ENCODE data around the gene SLC4A1. TPM values are rescaled to one million over a fixed set of nuclear protein-coding genes. Genes with fewer than 3 reads are reported as not detected.

SLC4A1 gene
- total and polyA plus RNA-seq, 12 donors = 0.06 to 2.4 (median 0.52) TPM; not detected in 1

DNA sequence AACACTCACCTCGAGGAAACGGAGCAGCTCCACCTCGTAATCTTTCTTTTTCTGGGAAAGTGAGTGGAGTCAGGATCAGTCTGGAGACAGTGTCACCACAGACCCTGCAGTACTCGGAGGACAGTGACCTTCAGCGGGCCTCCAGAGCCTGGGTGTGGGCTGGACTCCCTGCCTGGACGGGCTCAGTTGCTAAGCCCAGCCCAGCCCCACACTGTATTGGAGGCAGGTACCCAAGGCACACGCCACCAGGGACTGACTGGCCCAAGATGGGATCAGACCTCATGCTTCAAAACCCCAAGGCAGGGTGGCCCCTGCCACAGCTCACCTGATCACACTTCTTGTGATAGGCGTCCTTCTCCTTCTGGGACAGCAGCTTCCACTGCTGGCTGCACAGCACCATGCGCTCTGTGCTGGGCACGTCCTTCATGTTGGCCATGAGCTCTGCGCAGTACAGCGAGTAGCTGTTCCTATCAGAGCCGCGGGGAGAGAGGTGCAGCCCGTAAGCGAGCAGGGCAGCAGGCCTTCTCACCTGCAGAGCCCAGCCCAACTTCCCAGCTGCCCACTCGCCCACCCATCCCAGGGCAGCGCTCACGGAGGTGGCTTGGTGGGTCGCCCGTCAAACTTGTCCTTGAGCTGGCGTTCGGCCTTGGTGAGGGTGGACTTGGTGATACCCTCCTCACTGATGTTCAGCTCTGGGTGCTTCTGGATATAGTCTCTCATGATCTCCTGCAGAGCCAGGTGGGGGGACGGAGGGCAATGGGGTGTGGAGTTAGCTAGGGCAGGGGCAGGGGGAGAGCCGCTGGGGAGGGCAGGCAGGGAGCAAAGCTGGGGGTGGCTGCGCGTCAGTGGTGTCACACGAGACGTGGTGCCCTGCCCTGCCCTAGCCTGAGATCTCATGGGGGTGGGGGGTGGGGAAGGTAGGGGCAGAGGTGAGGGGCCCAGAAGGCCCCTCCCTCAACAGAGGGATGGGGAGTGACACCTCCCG lies 56.4 kb downstream of the SLC4A1 start:
- DNase-seq (no peak), ATAC-seq (no peak)
- intact Hi-C loops (cut with DNase I) = loop anchor here in 8 of 10 donors (2.0 to 5.0 kb wide), 7 partner anchors 111 to 311 kb away; partner anchors contain the start of genes GRN (in 3 of the 8) and SLC25A39 (in 2 of the 8)
- Histone ChIP-seq H3K27me3 (no peaks in the 10 kb centered on the region), H3K36me3 (peaks cover 0 to 98% (median 64%) of the 10 kb centered on the region in 9 donors), H3K27ac (peak overlapping the region in 1 of 10 donors; percentile 61), H3K4me3 (no peak overlapping the region), H3K4me1 (peaks cover 5 to 37% (median 19%) of the 10 kb centered on the region in 9 donors), H3K9me3 (no peaks in the 10 kb centered on the region)
- 92% methylated on average over 30 of the region's 30 CpGs for WGBS, 2 donors
- TF ChIP-seq CTCF (IDR thresholded peaks at IDR 0.05) = no peak

GRCh38 chr17:44210342-44211192 lies 57.4 kb downstream of the SLC4A1 start:
- Histone ChIP-seq H3K27ac (peak overlapping the region in 7 of 10 donors; percentile 11 to 72 (median 48)), H3K36me3 (peaks cover 0 to 94% (median 54%) of the 10 kb centered on the region in 9 donors), H3K4me1 (peaks cover 5 to 26% (median 13%) of the 10 kb centered on the region in 9 donors), H3K9me3 (no peaks in the 10 kb centered on the region), H3K27me3 (no peaks in the 10 kb centered on the region), H3K4me3 (peak overlapping the region in 2 of 10 donors; percentile 6 to 19)
- peak; percentile 86 to 91 for DNase-seq
- peak; percentile 87 to 96 (median 92) for ATAC-seq
- peak; percentile 97 to 100 (median 99) for TF ChIP-seq CTCF (IDR thresholded peaks at IDR 0.05)
- intact Hi-C loops (cut with DNase I) = loop anchor here in 9 of 10 donors (1.0 to 5.0 kb wide), 8 partner anchors 112 to 312 kb away; partner anchors contain the start of genes GRN (in 3 of the 9) and SLC25A39 (in 2 of the 9)
- WGBS, 2 donors = 28 to 31% methylated on average over 62 to 64 of the region's 64 CpGs

DNA sequence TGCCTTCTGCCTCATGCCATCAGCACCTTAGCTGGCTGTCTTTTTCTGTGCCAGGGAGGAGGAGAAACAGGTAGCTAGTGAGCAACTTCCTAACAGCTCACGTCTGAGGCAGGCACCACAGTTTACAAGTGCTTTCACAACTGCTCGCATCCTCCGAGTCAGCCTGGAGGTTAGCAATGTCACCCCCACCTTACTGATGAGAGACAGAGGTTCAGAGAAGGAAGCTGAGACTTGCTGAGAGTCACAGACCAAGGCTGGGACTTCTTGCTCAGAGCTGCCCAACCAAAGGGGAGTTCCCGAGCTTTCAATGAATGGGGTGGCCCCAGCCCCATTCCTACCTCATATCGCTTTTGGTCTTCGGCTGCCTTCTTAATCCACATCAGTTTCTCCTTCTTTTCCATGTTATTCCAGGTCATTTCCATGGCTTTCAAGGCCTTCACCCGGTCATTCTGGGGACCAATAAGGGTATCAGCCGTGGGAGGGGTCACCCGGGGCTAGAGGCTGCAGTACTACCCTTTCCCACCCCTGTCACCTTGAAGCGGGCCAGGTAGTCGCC lies 58.1 kb downstream of the SLC4A1 start:
- WGBS, 2 donors = 75 to 78% methylated on average over 11 of the region's 11 CpGs
- H3K4me3 ChIP-seq = no peak overlapping the region
- ATAC-seq (no peak), DNase-seq (no peak)
- peaks cover 5 to 26% (median 13%) of the 10 kb centered on the region in 9 donors for H3K4me1 ChIP-seq
- H3K9me3 ChIP-seq = no peaks in the 10 kb centered on the region
- TF ChIP-seq CTCF (IDR thresholded peaks at IDR 0.05) = no peak
- H3K36me3 ChIP-seq = peaks cover 0 to 87% (median 47%) of the 10 kb centered on the region in 9 donors
- H3K27ac ChIP-seq = peak overlapping the region in 6 of 10 donors; percentile 9 to 72 (median 54)
- H3K27me3 ChIP-seq = no peaks in the 10 kb centered on the region
- intact Hi-C loops (cut with DNase I) = loop anchor here in 9 of 10 donors (1.0 to 5.0 kb wide), 8 partner anchors 112 to 312 kb away; partner anchors contain the start of genes GRN (in 3 of the 9) and SLC25A39 (in 2 of the 9)

Data from heart right ventricle (tissue), 16 donors.